Measurements from ENCODE around the gene GALNT9. TPM values are rescaled to one million over a fixed set of nuclear protein-coding genes. Genes with fewer than 3 reads are reported as not detected.

GALNT9 gene
- total and polyA plus RNA-seq, 2 donors (not counting 1 experiment from before 2014, with no cell fraction given), result 0.10 to 2.8 TPM

DNA sequence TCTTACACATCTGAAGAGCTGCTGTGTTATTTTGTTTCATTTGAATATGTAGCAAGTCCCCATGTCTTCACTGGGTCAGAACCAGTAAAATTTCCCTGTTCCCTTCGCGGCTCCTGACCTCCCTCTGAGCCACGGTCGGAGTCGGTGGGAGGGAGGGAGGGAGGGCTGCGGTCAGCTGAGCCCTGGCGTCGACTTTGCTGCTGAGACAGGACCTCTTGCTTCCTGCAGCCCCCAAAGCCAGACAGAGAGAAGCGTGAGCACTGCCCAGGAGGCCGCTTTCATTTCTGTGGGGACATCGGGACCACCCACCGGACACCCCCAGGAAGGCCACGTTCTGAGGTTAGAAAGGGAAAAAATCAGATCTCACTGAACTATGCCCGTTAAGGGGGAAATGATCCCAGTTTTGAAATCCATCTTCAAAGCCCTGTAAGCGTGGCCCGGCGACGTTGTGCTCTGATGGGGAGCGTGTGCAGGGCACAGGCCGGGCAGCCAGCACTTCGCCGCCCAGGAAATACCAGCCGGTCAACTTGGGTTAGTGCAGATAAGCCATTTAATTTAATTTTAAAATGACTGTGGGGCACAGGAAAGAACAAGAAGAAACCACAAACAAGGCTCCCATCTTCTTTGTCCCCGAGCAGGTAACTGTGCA lies 143.1 kb downstream of the GALNT9 start:
- Histone ChIP-seq H3K79me2 (ENCODE audit: control insufficient read depth, insufficient read depth, low read length) (no peaks in the 10 kb centered on the region), H3K9ac (ENCODE audit: insufficient read depth, low read length) (no peak overlapping the region), H3K9me3 (ENCODE audit: control insufficient read depth, insufficient read depth, low read depth, low read length) (no peaks in the 10 kb centered on the region), H3K36me3 (ENCODE audit: control insufficient read depth, insufficient read depth, low read length) (no peaks in the 10 kb centered on the region), H3K4me2 (ENCODE audit: extremely low read depth, insufficient read depth, low read length) (no peak overlapping the region), H3K27me3 (ENCODE audit: control insufficient read depth, insufficient read depth, low read length) (no peaks in the 10 kb centered on the region), H2AFZ (ENCODE audit: low read length) (no peak overlapping the region), H3K4me3 (replicated peaks in 1 of 4; ENCODE audit: control extremely low read depth in 1 of 4, insufficient read depth in 1 of 4, low read depth in 3 of 4, low read length in 4 of 4) (no peak overlapping the region), H4K20me1 (ENCODE audit: control insufficient read depth, extremely low read depth, insufficient read depth, low read length) (no peaks in the 10 kb centered on the region), H3K27ac (ENCODE audit: insufficient read depth, low read length) (no peak overlapping the region), H3K4me1 (ENCODE audit: control insufficient read depth, extremely low read depth, insufficient read depth, low read length) (no peaks in the 10 kb centered on the region)
- no peak for TF ChIP-seq EZH2 (IDR thresholded peaks at IDR 0.05; ENCODE audit: low read length, missing control alignments)
- TF ChIP-seq, protein P1, sequence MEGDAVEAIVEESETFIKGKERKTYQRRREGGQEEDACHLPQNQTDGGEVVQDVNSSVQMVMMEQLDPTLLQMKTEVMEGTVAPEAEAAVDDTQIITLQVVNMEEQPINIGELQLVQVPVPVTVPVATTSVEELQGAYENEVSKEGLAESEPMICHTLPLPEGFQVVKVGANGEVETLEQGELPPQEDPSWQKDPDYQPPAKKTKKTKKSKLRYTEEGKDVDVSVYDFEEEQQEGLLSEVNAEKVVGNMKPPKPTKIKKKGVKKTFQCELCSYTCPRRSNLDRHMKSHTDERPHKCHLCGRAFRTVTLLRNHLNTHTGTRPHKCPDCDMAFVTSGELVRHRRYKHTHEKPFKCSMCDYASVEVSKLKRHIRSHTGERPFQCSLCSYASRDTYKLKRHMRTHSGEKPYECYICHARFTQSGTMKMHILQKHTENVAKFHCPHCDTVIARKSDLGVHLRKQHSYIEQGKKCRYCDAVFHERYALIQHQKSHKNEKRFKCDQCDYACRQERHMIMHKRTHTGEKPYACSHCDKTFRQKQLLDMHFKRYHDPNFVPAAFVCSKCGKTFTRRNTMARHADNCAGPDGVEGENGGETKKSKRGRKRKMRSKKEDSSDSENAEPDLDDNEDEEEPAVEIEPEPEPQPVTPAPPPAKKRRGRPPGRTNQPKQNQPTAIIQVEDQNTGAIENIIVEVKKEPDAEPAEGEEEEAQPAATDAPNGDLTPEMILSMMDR (conservative IDR thresholded peaks at IDR 0.05 in 1 of 2, IDR thresholded peaks at IDR 0.05 in 1 of 2; ENCODE audit: low read depth in 1 of 2, low read length in 2 of 2), result no peak
- no peak for DNase-seq (ENCODE audit: low read depth in 2 of 2)

DNA sequence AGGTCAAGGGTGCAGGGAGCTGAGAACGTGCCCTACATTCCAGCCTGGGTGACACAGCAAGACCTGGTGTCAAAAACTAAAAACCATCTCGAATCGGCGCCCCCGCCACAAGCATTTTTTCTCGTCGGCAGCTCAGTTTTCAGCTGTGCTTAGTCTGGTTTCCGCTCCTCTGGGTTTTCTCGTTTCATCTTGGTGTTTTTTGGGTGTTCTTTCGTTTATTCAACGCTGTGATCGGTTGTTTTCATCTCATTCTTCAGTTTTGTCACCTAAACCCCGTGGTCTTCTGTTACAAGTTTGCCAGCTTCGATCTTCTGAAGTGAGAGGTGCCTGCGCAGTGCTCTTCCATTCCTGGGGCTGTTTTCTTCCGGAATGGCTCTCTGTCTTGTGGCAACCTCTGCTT lies 143.7 kb downstream of the GALNT9 start:
- no peak overlapping the region for H3K4me2 ChIP-seq (ENCODE audit: extremely low read depth, insufficient read depth, low read length)
- H3K36me3 ChIP-seq (ENCODE audit: control insufficient read depth, insufficient read depth, low read length), result no peaks in the 10 kb centered on the region
- DNase-seq (ENCODE audit: low read depth in 2 of 2), result no peak
- H3K27me3 ChIP-seq (ENCODE audit: control insufficient read depth, insufficient read depth, low read length), result no peaks in the 10 kb centered on the region
- no peaks in the 10 kb centered on the region for H3K9me3 ChIP-seq (ENCODE audit: control insufficient read depth, insufficient read depth, low read depth, low read length)
- no peaks in the 10 kb centered on the region for H4K20me1 ChIP-seq (ENCODE audit: control insufficient read depth, extremely low read depth, insufficient read depth, low read length)
- TF ChIP-seq EZH2 (IDR thresholded peaks at IDR 0.05; ENCODE audit: low read length, missing control alignments), result no peak
- TF ChIP-seq, protein P1 (conservative IDR thresholded peaks at IDR 0.05 in 1 of 2, IDR thresholded peaks at IDR 0.05 in 1 of 2; ENCODE audit: low read depth in 1 of 2, low read length in 2 of 2), result no peak
- no peaks in the 10 kb centered on the region for H3K4me1 ChIP-seq (ENCODE audit: control insufficient read depth, extremely low read depth, insufficient read depth, low read length)
- H2AFZ ChIP-seq (ENCODE audit: low read length), result no peak overlapping the region
- H3K9ac ChIP-seq (ENCODE audit: insufficient read depth, low read length), result no peak overlapping the region
- no peak overlapping the region for H3K4me3 ChIP-seq (replicated peaks in 1 of 4; ENCODE audit: control extremely low read depth in 1 of 4, insufficient read depth in 1 of 4, low read depth in 3 of 4, low read length in 4 of 4)
- no peak overlapping the region for H3K27ac ChIP-seq (ENCODE audit: insufficient read depth, low read length)
- no peaks in the 10 kb centered on the region for H3K79me2 ChIP-seq (ENCODE audit: control insufficient read depth, insufficient read depth, low read length)

DNA sequence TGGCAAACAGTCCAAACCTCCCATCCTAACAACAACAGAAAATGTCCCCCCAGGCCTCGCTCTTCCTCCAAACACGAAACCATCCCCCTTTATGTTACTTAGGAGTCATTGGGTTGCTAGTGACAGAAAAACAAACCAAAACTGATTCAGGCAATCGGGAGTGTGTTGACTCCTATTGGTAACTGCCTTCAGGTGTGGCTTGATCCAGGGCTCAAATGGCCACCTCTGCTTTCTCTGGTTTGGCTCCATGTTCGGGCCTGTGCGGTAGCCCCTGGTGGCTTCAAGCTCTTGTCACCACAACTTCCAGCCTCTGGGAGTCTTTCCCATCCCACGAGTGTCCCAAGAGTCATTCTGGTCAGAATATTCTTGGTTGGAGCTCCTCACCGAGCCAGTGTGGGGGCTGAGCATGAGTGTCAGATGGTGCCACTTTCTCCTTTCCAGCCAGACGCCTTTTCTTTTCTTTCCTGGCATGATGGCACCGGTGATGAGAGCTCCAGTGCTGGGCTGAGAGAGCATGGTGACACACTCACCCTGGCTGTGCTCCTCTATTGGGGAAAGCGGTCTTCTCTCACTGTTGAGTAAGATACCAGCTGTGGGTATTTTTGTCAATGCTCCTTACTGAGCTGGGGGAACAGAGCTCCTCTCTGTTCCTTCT lies 146.6 kb downstream of the GALNT9 start:
- H3K27me3 ChIP-seq (ENCODE audit: control insufficient read depth, insufficient read depth, low read length), result peaks cover 5% of the 10 kb centered on the region
- H3K9ac ChIP-seq (ENCODE audit: insufficient read depth, low read length), result no peak overlapping the region
- no peak overlapping the region for H2AFZ ChIP-seq (ENCODE audit: low read length)
- DNase-seq (ENCODE audit: low read depth in 2 of 2), result no peak
- no peaks in the 10 kb centered on the region for H3K4me1 ChIP-seq (ENCODE audit: control insufficient read depth, extremely low read depth, insufficient read depth, low read length)
- no peaks in the 10 kb centered on the region for H3K36me3 ChIP-seq (ENCODE audit: control insufficient read depth, insufficient read depth, low read length)
- no peak overlapping the region for H3K4me2 ChIP-seq (ENCODE audit: extremely low read depth, insufficient read depth, low read length)
- H4K20me1 ChIP-seq (ENCODE audit: control insufficient read depth, extremely low read depth, insufficient read depth, low read length), result no peaks in the 10 kb centered on the region
- H3K4me3 ChIP-seq (replicated peaks in 1 of 4; ENCODE audit: control extremely low read depth in 1 of 4, insufficient read depth in 1 of 4, low read depth in 3 of 4, low read length in 4 of 4), result no peak overlapping the region
- H3K27ac ChIP-seq (ENCODE audit: insufficient read depth, low read length), result no peak overlapping the region
- TF ChIP-seq EZH2 (IDR thresholded peaks at IDR 0.05; ENCODE audit: low read length, missing control alignments), result no peak
- TF ChIP-seq, protein P1 (conservative IDR thresholded peaks at IDR 0.05 in 1 of 2, IDR thresholded peaks at IDR 0.05 in 1 of 2; ENCODE audit: low read depth in 1 of 2, low read length in 2 of 2), result no peak
- no peaks in the 10 kb centered on the region for H3K79me2 ChIP-seq (ENCODE audit: control insufficient read depth, insufficient read depth, low read length)
- H3K9me3 ChIP-seq (ENCODE audit: control insufficient read depth, insufficient read depth, low read depth, low read length), result no peaks in the 10 kb centered on the region
